ENCODE measurements around the gene PDE6D. TPM values are rescaled to one million over a fixed set of nuclear protein-coding genes. Genes with fewer than 3 reads are reported as not detected.

Gene PDE6D
- 19.2 TPM for polyA plus RNA-seq (2013, experiment 1 of 2)
- 19.9 TPM for polyA plus RNA-seq (2013, experiment 2 of 2)

DNA sequence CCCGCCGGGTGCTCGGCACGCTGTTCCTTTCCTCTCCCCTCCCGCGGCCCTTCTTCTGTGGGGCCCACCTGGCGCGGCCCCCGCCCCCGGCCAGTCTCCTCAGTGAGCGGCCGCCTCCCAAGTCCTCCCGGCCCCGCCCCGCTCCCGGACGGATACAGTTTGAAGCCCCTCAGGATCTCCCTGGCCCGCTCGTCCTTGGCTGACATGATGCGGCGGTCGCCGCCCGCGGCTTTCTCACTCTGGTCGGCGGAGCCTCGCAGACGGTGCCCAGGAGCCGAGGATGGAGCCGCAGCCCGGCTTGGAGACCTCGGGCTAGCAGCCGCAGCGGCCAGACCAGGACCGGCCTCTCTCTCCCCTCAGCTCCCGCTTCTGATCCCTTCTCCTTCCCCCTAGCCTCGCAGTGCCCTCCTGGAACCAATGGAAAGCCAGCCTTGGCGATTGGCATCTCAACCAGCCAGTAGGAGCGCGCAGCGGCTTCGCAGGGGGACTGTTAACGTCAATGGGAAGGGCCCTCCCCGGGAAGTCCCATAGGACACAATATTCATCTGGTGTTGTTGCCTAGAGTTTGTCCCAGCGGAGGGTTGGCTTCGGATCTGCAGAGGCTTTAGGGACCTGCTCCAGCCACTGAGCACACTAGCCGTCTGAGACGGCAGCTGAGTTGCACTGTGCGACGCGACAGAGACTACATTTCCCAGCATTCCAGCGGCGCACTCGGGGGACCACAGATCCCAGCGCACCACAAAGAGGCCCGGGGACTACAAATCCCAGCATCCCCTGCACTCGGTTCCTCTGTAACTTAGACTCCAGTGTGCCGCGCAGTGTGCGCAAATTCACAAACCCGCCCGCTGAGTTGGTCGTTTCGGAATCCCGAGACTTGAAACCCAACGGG is at the start of gene PDE6D:
Gene PDE6D (minus strand): TSS at position 374 of the 889 bp plus-strand sequence. CDS start 168 bp downstream, at position 206.
- WGBS (ENCODE audit: extremely low coverage, insufficient coverage, low lambda C conversion rate), result no CpG with 5 or more reads among the region's 67 CpGs
- no peak within 1 kb of the TSS for H3K27ac ChIP-seq (ENCODE audit: low read depth, low read length)
- no peaks in the 10 kb centered on the region for H3K36me3 ChIP-seq (ENCODE audit: control insufficient read depth, insufficient read depth, low read length)
- peak within 1 kb of the TSS; percentile 70 for H3K9ac ChIP-seq (ENCODE audit: low read length)
- no peak within 1 kb of the TSS for H4K8ac ChIP-seq (ENCODE audit: low read depth, low read length)
- H3K56ac ChIP-seq (ENCODE audit: low read length), result peak within 1 kb of the TSS; percentile 89
- no peak within 1 kb of the TSS for H4K5ac ChIP-seq (ENCODE audit: low read length)
- no peaks in the 10 kb centered on the region for H3K27me3 ChIP-seq (ENCODE audit: insufficient read depth, low read length, poor library complexity)
- H3K79me1 ChIP-seq (ENCODE audit: low read length), result peaks cover 7% of the 10 kb centered on the region
- H3K4me1 ChIP-seq (ENCODE audit: control insufficient read depth, low read depth, low read length), result peaks cover 4% of the 10 kb centered on the region
- H3K4ac ChIP-seq (ENCODE audit: low read depth, low read length), result no peak within 1 kb of the TSS
- H3K4me3 ChIP-seq (ENCODE audit: low read length), result peak within 1 kb of the TSS; percentile 82
- H3K4me2 ChIP-seq (ENCODE audit: low read length), result peak within 1 kb of the TSS; percentile 79
- H2AK5ac ChIP-seq (ENCODE audit: low read length), result no peak within 1 kb of the TSS
- H2BK120ac ChIP-seq (ENCODE audit: low read depth, low read length), result no peak within 1 kb of the TSS
- H2BK15ac ChIP-seq (replicated peaks; ENCODE audit: low read depth), result no peak within 1 kb of the TSS
- no peaks in the 10 kb centered on the region for H3K79me2 ChIP-seq (ENCODE audit: control insufficient read depth, insufficient read depth, low read length)
- peak; percentile 99 for DNase-seq
- no peak within 1 kb of the TSS for H3K18ac ChIP-seq (ENCODE audit: low read length)
- peak within 1 kb of the TSS; percentile 76 for H2BK5ac ChIP-seq (ENCODE audit: low read length)
- no peak within 1 kb of the TSS for H3K23ac ChIP-seq (ENCODE audit: low read length)

GRCh38 chr2:231821908-231822307 is 40.8 kb upstream of the PDE6D start:
- H3K18ac ChIP-seq (ENCODE audit: low read length), result no peak overlapping the region
- DNase-seq, result no peak
- WGBS (ENCODE audit: extremely low coverage, insufficient coverage, low lambda C conversion rate), result no CpG with 5 or more reads among the region's 3 CpGs

DNA sequence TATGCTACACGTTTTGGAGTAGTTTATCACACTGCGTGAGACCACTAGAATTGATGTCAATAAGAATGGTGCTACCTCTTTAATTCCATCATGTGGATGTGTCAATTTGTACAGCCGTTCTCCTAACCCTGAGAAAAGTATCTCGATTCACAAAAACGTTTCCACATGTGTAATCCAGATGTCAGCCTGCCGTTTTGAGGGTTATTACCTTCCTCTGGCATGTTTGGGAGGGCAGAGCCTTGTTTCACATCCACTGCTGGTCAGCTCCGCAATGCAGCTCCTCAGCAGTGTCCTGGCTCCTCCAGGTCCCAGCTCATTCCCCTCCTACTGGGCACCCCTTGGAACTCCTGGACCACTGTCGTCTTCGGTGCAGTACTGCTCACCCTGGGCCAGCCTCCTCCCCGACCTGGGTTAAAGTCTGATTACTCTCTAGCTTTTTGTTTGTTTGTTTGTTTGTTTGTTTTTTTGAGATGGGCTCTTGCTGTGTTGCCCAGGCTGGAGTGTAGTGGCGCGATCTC is 39.8 kb upstream of the PDE6D start:
- H3K4me3 ChIP-seq (ENCODE audit: low read length), result no peak overlapping the region
- no peak overlapping the region for H4K5ac ChIP-seq (ENCODE audit: low read length)
- no peak overlapping the region for H4K8ac ChIP-seq (ENCODE audit: low read depth, low read length)
- no peak overlapping the region for H2BK5ac ChIP-seq (ENCODE audit: low read length)
- no peaks in the 10 kb centered on the region for H3K36me3 ChIP-seq (ENCODE audit: control insufficient read depth, insufficient read depth, low read length)
- no peak overlapping the region for H2BK120ac ChIP-seq (ENCODE audit: low read depth, low read length)
- DNase-seq, result no peak
- no peak overlapping the region for H3K9ac ChIP-seq (ENCODE audit: low read length)
- no peaks in the 10 kb centered on the region for H3K4me1 ChIP-seq (ENCODE audit: control insufficient read depth, low read depth, low read length)
- H3K27me3 ChIP-seq (ENCODE audit: insufficient read depth, low read length, poor library complexity), result no peaks in the 10 kb centered on the region
- WGBS (ENCODE audit: extremely low coverage, insufficient coverage, low lambda C conversion rate), result no CpG with 5 or more reads among the region's 12 CpGs
- H2BK15ac ChIP-seq (replicated peaks; ENCODE audit: low read depth), result no peak overlapping the region
- no peak overlapping the region for H3K23ac ChIP-seq (ENCODE audit: low read length)
- H3K79me1 ChIP-seq (ENCODE audit: low read length), result no peaks in the 10 kb centered on the region
- no peak overlapping the region for H3K4ac ChIP-seq (ENCODE audit: low read depth, low read length)
- no peak overlapping the region for H2AK5ac ChIP-seq (ENCODE audit: low read length)
- H3K56ac ChIP-seq (ENCODE audit: low read length), result no peak overlapping the region
- H3K18ac ChIP-seq (ENCODE audit: low read length), result no peak overlapping the region
- H3K4me2 ChIP-seq (ENCODE audit: low read length), result no peak overlapping the region
- no peak overlapping the region for H3K27ac ChIP-seq (ENCODE audit: low read depth, low read length)
- H3K79me2 ChIP-seq (ENCODE audit: control insufficient read depth, insufficient read depth, low read length), result no peaks in the 10 kb centered on the region

More at GRCh38 chr2:231821908-231822307, 40.8 kb upstream of the PDE6D start:
- H2BK120ac ChIP-seq (ENCODE audit: low read depth, low read length), result no peak overlapping the region
- H4K5ac ChIP-seq (ENCODE audit: low read length), result no peak overlapping the region
- H3K4me1 ChIP-seq (ENCODE audit: control insufficient read depth, low read depth, low read length), result no peaks in the 10 kb centered on the region
- H3K4ac ChIP-seq (ENCODE audit: low read depth, low read length), result no peak overlapping the region
- no peak overlapping the region for H2AK5ac ChIP-seq (ENCODE audit: low read length)
- H3K23ac ChIP-seq (ENCODE audit: low read length), result no peak overlapping the region
- no peaks in the 10 kb centered on the region for H3K27me3 ChIP-seq (ENCODE audit: insufficient read depth, low read length, poor library complexity)
- no peak overlapping the region for H3K27ac ChIP-seq (ENCODE audit: low read depth, low read length)
- no peaks in the 10 kb centered on the region for H3K79me1 ChIP-seq (ENCODE audit: low read length)
- H3K4me2 ChIP-seq (ENCODE audit: low read length), result no peak overlapping the region
- H2BK15ac ChIP-seq (replicated peaks; ENCODE audit: low read depth), result no peak overlapping the region
- H3K56ac ChIP-seq (ENCODE audit: low read length), result no peak overlapping the region
- no peaks in the 10 kb centered on the region for H3K79me2 ChIP-seq (ENCODE audit: control insufficient read depth, insufficient read depth, low read length)
- H4K8ac ChIP-seq (ENCODE audit: low read depth, low read length), result no peak overlapping the region
- no peak overlapping the region for H3K9ac ChIP-seq (ENCODE audit: low read length)
- H3K36me3 ChIP-seq (ENCODE audit: control insufficient read depth, insufficient read depth, low read length), result no peaks in the 10 kb centered on the region
- no peak overlapping the region for H3K4me3 ChIP-seq (ENCODE audit: low read length)
- no peak overlapping the region for H2BK5ac ChIP-seq (ENCODE audit: low read length)

DNA sequence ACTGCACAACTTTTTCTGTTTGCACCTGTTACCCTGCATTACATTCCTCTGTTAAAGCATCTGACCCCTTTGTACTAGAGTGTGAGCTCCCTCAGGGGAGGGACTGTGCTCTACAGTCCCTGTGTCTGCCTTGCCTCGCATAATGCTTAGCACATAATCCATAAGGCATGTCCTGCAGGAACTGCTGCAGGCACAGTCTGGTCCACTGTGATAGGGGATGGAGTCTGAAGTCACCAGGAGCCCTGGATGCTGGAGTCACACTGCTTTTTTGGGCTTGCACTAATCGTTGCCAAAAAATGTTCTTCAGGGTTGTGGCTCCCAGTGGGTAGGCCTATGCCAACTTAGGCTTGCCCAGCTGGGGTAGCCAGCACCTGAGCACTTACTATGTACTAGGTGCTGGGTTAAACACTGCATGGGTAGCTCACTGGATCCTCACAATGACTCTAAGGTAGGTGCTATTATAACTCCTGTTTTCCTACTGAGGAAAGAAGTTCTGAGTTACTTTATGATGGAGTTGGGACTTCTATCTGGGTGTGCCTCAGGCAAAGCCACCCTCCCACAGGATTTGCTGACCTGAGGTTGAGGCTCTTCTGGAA is 38.5 kb upstream of the PDE6D start:
- Histone ChIP-seq H3K4me1 (ENCODE audit: control insufficient read depth, low read depth, low read length) (no peaks in the 10 kb centered on the region), H3K4me3 (ENCODE audit: low read length) (no peak overlapping the region), H3K79me1 (ENCODE audit: low read length) (no peaks in the 10 kb centered on the region), H3K18ac (ENCODE audit: low read length) (no peak overlapping the region), H3K23ac (ENCODE audit: low read length) (no peak overlapping the region), H3K4me2 (ENCODE audit: low read length) (no peak overlapping the region), H3K27me3 (ENCODE audit: insufficient read depth, low read length, poor library complexity) (no peaks in the 10 kb centered on the region), H3K79me2 (ENCODE audit: control insufficient read depth, insufficient read depth, low read length) (no peaks in the 10 kb centered on the region), H3K56ac (ENCODE audit: low read length) (no peak overlapping the region), H2AK5ac (ENCODE audit: low read length) (no peak overlapping the region), H2BK120ac (ENCODE audit: low read depth, low read length) (no peak overlapping the region), H3K4ac (ENCODE audit: low read depth, low read length) (no peak overlapping the region), H3K27ac (ENCODE audit: low read depth, low read length) (no peak overlapping the region), H3K9ac (ENCODE audit: low read length) (no peak overlapping the region), H4K8ac (ENCODE audit: low read depth, low read length) (no peak overlapping the region), H2BK5ac (ENCODE audit: low read length) (no peak overlapping the region), H4K5ac (ENCODE audit: low read length) (no peak overlapping the region), H3K36me3 (ENCODE audit: control insufficient read depth, insufficient read depth, low read length) (no peaks in the 10 kb centered on the region), H2BK15ac (replicated peaks; ENCODE audit: low read depth) (no peak overlapping the region)
- no CpG with 5 or more reads among the region's 2 CpGs for WGBS (ENCODE audit: extremely low coverage, insufficient coverage, low lambda C conversion rate)
- DNase-seq, result no peak

DNA sequence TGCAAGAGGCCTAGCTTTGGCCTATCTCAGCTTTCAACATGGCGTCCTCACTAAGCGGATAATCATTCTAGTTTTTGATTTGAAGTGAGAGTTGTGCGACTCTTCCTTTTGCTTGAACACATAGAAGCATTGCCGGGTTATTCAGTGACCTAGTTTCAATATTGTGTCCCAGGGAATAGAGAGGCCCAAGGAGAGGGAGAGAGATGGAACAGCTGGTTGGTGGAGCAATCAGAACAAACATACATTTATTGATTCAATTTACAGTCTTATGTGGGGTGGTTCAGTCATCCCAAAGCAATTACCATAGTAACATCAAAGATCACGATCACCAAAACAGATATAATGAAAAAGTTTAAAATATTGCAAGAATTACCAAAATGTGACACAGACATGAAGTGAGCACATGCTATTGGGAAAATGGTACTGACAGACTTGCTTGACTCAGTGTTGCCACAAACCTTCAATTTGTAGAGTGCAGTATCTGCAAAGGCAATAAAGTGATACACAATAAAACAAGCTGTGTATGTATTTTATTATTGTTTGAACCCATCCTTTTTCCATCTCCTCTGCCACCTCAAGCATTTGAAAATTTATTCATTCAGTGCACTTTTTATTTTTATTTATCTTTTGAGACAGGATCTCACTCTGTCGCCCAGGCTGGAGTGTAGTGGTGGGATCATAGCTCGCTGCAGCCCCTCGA is 35.4 kb upstream of the PDE6D start:
- Histone ChIP-seq H2BK15ac (replicated peaks; ENCODE audit: low read depth) (no peak overlapping the region), H3K36me3 (ENCODE audit: control insufficient read depth, insufficient read depth, low read length) (no peaks in the 10 kb centered on the region), H2BK120ac (ENCODE audit: low read depth, low read length) (no peak overlapping the region), H3K4me1 (ENCODE audit: control insufficient read depth, low read depth, low read length) (no peaks in the 10 kb centered on the region), H2AK5ac (ENCODE audit: low read length) (no peak overlapping the region), H3K4me2 (ENCODE audit: low read length) (no peak overlapping the region), H3K27me3 (ENCODE audit: insufficient read depth, low read length, poor library complexity) (no peaks in the 10 kb centered on the region), H4K8ac (ENCODE audit: low read depth, low read length) (no peak overlapping the region), H3K18ac (ENCODE audit: low read length) (no peak overlapping the region), H3K56ac (ENCODE audit: low read length) (no peak overlapping the region), H4K5ac (ENCODE audit: low read length) (no peak overlapping the region), H3K9ac (ENCODE audit: low read length) (no peak overlapping the region), H3K4me3 (ENCODE audit: low read length) (no peak overlapping the region), H3K79me2 (ENCODE audit: control insufficient read depth, insufficient read depth, low read length) (no peaks in the 10 kb centered on the region), H3K27ac (ENCODE audit: low read depth, low read length) (no peak overlapping the region), H3K79me1 (ENCODE audit: low read length) (no peaks in the 10 kb centered on the region), H3K23ac (ENCODE audit: low read length) (no peak overlapping the region), H2BK5ac (ENCODE audit: low read length) (no peak overlapping the region), H3K4ac (ENCODE audit: low read depth, low read length) (no peak overlapping the region)
- no peak for DNase-seq
- no CpG with 5 or more reads among the region's 8 CpGs for WGBS (ENCODE audit: extremely low coverage, insufficient coverage, low lambda C conversion rate)

All from mesendoderm (in vitro differentiated cells).